Measurements from ENCODE around the gene CAMK1D.

CAMK1D gene

DNA sequence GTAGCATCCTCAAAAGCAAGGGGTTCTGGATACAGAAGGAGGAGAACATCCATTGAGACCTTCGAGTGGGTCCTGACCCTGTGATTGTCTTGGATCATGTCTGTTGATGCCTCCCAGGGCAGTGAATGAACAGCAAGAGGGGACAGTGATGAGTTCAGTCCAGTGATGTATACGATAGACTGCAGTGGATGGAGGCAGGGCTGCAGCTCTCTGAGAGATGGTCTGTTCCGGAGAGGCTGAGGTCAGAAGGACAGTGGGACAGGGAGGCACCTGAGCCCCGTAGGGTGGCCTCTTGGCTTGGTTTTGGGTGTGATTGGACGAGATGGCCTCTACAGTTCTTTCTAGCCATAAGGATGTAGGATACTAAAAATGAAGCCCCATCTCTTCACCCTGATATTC is 280.4 kb downstream of the CAMK1D start:
- no peak for DNase-seq (ENCODE audit: low spot score)

DNA sequence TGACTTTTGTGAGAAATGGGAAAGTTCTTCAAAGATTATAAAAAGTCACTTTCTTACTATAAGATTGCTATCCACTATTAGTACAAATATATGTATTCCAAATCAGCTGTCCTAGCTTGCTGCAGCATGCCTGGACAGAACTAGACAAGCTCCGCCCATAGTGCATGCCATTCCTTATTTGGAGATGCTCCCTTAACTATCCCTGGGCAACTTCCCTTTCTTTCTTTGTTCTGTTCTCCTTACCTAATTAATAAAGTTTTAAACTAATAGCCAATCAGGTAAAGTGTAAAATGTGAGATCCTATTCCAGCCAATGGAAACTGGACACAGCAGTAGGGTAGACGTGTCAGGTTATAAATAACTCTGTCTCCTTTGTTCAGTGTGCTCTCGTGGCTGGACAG is 281.9 kb downstream of the CAMK1D start:
- DNase-seq (ENCODE audit: low spot score), result no peak

DNA sequence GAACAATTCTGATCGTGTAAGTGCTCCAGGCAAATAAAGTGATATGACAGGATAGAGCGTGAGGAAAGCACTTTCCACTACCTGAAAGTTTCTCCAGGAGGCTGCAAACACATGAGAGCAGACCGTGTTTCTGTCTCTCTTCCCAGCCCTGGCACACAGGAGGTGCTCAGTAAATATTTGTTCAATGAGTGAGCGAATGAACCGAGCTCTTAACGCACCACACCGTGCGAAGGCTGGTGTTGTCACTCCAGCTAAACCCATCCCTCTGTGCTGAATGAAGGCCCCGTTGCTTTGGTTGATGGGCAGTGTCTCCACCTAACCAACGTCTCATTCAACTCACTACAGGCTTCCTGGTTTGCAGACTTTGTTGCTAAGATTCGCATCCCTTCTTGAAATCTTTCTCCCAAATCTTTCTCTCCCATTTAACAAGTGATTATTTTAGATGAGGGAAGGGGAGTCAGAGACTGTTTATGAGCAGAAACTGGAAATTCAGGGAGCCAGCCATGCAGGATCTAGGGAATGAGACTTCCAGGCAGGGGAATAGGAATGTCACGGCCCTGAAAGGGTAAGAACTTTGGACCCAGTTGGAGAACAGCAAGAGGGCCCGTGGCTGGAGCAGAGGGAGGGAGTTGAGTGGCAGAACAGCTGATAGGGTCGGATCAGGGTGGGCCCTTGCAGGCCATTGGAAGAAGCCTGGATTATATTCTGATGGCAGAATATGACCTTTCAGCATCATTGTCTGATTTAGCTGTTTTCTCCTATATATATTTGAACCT is 282.6 kb downstream of the CAMK1D start:
- DNase-seq (ENCODE audit: low spot score), result no peak

DNA sequence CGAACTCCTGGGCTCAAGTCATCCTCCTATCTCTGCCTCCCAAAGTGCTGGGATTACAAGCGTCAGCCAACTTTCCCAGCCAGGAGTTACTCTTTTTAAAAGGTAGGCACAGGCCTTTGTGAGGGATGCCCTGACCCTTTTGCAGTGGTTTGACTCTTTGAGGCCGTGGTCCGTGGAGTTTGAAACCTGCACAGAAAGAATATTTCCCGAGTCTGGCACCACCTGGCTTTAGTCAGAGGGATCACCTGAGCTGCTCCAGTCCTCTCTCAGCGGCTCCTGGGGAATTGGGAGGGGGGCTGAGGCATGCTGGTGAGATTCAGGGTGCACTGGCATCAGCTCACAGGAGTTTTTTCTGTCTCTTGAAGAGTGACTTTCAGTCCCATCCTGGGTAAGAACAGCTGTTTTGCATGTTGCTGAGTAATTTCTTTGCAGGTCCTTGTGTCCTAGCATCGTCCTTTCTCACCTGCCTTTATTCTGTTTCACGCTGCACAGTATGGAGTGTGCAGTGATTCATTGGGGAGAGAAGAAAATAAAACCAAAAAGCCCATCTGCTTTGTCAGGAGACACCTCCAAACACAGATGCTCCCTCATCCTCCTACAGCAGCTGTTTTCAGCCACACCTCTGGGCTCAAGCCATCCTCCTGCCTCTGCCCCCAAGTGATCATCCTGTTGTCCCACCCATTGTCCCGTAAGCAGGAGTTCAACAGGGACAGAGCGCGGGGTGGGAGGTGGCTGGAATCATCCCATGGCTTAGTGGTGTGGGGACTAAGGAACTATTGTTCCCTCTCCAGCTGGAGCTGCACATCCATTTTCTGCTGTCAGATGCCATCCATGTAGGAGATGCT is 284.7 kb downstream of the CAMK1D start:
- no peak for DNase-seq (ENCODE audit: low spot score)

DNA sequence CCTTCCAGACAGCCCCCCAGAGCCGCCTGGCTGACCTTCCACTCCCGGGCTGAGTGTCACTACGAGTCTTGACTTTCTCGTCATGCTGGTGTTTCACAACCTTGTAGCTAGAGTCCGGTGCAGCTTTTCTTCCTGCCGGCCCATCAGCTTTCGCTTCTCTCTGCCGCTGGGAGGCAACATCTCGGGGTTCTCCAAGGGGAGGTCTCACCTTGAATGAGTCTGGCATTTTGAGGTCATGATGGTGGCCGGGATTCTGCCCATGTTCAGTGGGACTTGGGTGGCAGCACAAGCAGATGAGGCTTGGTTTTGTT is 285.2 kb downstream of the CAMK1D start:
- DNase-seq (ENCODE audit: low spot score), result no peak

DNA sequence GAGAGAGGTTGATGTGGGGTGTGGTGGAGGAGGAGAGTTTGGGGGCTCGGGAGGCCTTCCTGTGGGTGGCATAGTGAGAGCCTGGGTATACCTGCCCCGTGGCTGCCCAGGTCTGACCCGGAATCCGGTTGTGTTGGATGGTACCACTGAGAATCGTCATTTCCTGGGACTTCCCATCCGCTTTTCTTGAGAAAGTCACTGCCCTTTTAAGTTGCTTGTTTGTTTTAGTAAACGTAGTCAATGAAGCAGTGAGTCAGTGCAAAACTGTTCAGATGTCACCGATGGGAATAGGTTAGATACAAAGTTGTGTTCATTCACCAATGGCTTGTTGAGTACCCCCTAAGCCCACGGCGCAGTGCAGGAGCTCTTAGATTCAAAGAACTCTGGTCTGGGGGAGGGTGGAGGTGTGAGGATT is 285.8 kb downstream of the CAMK1D start:
- DNase-seq (ENCODE audit: low spot score), result no peak

DNA sequence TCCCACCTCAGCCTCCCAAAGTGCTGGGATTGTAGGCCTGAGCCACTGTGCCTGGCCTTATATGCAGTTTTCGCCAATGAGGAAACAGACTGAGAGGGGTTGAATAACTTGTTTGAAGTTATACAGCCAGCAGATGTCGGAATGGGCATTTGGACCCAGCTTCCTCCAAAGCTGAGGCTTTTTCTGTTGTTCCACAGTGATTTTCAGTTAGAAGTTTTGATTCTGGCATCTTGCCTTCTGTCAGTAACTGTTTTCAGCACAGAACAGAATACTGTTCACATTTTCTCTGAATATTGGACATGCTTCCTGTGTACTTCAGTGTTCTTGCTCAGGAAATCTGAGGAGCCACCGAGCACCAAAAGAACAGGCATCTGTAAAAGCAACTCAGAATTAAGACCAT is 287.2 kb downstream of the CAMK1D start:
- DNase-seq (ENCODE audit: low spot score), result no peak

DNA sequence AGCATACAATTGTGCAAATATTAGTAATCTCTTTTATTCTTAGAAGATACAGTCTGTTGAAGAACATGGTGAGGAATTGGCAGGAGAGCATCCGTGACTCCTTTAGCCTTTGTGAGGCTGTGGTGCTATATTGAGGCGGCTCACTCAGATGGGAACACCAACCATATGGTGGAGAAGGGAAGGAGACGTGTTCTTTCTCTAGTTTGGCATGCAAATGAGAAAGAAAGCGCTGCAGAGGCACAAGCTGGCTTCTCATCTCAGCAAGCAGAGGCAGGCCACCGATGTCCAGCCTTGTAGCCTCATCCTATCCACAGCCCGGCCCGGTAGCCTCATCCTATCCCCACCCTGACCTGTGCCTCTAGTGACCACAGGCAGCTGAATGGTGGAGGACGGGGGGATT is 288.3 kb downstream of the CAMK1D start:
- no peak for DNase-seq (ENCODE audit: low spot score)

DNA sequence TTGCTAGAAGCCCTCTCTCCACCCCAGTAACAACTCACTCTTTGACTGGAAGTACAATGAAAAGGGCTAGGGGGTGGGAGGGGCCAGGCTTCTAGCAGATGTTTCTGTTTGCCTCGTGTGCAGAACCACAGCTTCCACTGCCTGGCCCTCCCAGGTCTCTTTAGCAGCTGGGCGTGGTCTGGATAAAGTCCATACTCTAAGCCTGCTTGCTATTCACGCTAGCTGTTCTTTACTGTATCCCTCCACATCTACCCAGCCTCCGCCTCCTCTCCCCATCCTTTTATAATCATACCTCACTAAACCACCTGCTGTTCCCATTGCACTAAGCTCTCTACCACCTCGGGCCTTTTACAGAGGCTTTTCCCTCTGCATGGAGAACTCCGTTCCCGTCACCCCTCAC is 288.8 kb downstream of the CAMK1D start:
- DNase-seq (ENCODE audit: low spot score), result no peak

DNA sequence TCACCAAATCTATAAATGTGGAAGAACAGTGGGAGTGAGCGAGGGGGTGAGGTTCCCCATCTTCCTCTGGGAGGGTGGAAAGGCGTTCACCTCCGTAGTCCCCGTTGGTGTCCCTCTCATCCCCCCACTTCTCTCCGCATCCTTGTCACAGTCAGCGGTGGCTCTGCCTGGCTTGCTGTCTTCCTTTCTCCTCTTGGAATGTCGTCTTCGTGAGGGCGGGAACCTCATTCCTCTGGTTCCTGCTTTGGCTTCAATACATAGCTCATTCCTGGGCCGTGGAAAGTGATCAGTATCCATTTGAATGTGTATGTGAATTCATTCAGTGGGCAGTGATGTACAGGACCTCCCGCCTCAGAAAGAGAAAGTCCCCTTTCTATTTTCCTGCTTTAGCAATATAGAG is 289.4 kb downstream of the CAMK1D start:
- DNase-seq (ENCODE audit: low spot score), result no peak

DNA sequence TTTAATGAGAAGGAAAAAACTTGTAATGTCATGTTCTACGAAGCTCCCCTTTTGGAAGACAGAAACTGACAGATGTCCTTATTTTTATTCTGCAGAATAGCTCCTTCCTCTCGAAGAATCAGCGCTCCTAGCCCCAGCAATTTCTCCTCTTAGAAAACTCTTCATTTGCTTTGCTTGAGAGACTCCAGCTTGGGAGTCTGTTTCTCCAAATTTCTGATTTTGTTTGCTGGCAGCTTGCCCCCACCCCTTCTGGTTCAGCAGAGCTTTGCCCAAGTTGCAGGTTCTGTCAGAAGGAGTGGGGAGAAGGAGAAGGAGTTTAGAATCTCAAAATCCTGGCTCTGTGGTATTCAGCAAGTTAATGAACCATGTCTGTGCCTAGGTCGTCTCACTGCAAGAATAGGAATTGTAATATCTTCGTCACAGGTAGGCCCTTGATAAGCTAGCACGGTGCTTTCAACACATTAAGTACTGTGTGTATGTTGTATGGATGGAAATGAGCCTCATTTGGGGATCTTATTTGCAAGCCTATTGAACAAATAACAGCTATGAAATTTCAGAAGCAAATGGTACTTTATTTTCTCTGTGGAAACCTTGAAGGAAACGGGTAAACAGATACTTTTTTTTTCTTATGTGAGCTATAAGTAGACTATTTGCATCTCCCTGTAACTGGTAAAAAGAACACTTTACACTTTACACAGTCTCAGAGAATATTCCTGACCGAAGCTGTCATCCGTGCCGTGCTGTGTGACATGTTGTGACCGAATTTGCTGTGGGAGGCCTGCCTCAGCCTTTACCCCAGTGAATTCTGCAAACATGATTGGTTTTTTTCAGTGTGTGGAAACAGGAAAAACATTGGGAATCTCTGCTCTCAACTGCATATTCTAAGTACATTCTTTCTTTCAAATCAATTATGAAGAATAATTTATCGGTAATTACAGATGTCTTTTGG is 290.9 kb downstream of the CAMK1D start:
- DNase-seq (ENCODE audit: low spot score), result no peak

DNA sequence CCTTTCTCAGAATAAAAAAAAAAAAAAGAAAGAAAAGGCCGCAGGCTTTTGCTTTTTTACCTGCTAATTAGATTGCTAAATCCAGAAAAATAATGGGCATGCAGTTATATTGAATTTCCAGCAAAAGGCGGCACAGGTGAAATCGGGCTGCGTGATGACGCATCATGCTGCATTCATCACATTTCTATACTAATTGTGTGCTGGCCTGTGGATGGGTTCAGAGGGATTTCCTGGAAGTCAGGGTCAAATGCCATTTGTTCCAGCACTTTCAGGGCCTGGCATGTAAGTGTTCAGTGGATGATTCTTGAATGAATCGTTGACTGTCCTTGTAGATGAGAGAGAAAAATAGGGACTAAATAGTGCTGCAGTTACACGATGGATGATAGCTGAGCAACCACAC is 292.7 kb downstream of the CAMK1D start:
- no peak for DNase-seq (ENCODE audit: low spot score)

DNA sequence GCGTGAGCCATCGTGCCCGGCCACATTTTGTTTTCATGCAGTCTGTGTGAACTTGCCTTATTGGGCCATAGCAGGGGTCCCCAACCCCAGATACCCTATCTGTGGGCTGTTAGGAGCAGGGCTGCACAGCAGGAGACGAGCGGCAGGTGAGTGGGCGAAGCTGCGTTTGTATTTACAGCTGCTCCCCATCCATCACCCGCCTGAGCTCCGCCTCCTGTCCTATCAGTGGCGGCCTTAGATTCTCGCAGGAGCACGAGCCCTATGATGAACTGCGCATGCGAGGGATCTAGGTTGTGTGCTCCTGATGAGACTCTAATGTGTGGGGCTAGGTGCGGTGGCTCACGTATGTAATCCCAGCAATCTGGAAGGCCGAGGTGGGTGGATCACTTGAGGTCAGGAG is 293.9 kb downstream of the CAMK1D start:
- DNase-seq (ENCODE audit: low spot score), result no peak

DNA sequence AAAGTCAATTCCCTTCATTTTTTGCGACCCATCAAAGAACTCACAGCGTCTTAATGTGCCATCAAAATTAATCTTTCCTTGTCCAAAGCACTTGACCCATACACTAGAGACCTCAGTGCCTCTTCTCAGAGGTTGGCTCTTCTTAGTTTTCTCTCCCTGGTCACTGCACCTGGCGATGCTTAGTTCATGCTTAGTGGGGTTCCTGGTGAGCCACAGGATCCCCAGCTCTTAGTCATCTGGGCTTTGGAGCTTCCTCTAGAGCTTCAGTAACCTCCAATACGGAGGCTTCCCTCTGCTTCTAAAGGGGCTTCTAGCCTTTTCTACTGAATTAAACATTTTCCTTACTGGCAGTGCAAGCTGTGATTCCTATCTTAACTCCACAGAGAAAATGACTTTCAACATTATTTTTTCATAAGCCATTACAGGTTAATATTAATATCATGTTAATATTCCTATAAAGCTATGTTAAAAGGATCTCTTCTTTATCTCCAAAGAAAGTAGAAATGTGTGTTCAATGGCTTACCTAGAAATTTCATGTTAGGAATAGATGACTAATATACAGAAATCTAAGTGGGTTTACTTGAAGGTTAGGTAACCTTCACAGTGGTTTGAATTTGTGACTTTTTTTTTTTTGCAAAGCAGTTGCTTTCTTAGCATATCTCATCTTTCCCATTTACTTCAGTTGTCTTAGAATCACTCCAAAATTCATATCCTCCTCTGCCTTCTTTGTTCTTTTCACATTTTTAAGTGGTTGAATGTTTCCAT is 295.2 kb downstream of the CAMK1D start:
- DNase-seq (ENCODE audit: low spot score), result no peak

DNA sequence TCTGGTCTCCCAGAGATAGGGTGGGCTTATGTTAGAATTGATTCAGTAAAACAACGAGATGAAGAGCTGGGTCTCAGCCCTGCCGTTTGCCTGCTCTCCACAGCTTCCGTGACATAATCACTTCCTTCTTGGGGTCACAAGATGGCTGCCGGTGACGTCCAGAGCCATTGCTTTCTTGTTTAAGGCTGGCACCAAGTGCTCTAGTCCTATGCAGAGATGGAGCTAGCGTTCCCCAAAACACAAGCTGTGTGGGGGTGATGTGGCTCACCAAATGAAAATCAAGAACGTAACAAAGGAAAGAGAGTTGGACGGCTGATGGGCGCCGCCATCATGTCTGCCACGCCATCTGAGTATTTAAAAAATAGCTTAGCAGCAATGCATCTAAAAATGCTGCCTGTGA is 296.1 kb downstream of the CAMK1D start:
- DNase-seq (ENCODE audit: low spot score), result no peak

DNA sequence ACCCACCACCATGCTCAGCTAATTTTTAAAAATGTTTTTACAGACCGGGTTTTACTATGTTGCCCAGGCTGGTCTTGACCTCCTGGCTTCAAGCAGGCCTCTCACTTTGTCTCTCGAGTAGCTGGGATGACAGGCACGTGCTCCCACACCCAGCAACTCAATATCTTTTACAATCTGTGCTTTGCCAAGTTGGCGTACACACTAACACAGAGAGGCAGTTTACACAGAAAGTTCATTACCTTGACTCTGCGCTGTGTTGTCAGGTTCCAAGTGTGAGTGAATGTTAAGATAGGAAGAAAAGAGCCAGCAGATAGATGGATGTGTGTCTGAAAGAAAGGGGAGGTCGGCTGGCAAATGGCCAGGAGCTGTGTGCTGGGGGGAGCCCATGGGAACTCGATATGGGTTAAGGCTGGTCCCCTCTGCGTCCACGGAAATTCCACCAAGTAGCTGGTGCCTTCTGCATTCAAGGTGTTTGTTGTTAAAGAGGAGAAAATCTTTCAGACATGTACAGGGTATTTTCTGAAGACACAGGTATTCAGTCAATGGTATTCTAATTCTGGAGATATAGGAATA is 299.8 kb downstream of the CAMK1D start:
- DNase-seq (ENCODE audit: low spot score), result no peak

DNA sequence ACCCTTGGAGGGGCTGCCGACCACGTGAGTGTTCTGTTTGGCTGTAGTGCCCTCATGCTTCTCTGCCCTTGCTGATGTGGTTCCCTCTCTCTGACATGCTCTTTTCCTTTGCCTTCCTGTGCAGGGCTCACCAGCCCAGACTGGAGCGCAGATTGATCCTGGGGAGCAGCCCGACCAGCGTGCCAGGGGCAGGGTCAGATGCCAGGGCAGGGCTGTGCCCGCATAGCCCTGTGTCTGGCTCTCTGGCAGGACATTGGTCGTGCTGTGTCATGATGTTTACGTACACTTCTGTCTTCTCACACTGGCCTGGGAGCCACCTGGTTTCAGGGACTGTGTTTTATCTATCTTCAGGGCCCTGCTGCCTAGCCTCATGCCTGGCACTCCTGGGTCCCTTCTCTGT is 300.8 kb downstream of the CAMK1D start:
- DNase-seq (ENCODE audit: low spot score), result no peak

DNA sequence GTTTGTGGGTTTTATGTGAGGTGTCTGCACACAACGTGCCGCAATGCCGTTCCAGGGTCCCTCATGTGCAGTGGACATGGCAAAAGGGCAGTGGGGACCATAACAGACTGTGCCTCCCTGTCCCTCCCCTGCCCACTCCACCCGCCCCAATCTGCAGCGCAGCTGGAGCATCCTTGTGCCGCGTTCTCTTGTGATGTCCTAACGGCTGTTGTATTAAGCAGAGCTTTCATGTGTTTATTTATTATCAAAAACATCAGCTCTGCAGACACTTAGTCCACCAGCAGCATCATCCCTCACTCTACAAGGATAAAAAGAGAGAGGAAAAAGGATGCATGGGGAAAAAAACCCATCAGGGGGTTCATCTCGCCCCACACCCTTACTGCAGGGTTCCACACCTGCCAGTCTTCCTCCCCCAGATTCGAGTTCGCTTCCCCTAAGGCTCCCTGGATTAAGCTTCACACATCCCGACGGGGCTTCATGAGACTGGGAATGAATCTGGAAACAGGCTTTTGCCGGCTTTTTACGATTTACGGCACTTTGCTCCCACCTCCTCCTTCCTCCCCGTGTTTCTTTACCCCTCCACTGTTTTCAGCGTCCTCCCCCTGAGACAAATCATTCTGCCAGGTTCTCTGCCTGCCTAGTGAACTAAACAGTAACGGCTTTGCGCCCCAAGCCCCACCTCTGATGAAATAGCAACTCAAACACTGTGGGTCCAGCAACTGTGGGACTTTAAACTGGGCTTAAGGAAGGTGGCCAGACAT is 301.4 kb downstream of the CAMK1D start:
- no peak for DNase-seq (ENCODE audit: low spot score)

DNA sequence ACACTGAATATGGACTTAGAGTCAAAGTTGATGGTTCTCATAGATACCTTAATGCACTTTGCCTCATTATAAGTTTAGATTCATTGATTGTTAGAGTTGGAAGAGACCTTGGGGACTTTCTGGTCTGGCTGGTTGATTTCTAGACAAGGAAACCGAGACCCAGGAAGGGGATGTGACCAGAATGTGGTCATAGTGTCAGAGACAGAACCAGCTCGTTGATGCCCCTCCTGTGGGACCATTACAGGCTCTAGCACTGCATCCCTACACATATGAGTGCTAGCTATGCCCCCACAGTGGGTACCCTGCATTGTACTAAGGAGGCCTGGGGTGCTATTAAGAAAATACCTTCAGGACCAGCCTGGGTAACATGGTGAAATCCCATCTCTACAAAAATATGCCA is 306.6 kb downstream of the CAMK1D start:
- DNase-seq (ENCODE audit: low spot score), result no peak

DNA sequence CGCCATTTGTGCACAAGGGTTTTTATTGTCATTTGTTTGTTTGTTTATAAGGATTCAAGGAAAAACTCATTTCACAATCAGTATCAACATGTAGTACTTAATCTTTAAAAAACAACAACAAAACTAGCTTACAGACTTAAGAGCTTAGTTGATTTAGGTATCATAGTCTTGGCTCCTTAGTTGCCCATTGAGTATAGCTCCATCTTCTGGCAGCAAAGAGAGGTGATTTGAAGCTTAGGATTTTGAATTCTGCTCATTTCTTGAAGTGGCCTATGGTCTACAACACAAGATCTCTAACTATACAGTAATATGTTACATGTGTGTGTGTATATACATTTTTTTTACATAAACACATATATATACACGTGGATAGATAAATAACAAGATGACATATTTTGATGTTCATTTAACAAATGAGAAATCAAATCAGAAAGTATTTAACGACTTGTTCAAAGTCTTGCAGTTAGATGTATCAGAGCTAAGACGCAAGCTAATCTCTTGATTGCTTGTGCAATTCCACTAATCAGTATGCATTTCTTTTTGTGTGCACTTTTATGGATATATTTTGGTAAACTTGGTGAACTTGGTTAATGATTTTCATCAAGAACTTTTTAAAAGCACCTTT is 307.3 kb downstream of the CAMK1D start:
- DNase-seq (ENCODE audit: low spot score), result no peak
